Panc1 (cell line): ENCODE measurements around the gene LRIT3. TPM values are rescaled to one million over a fixed set of nuclear protein-coding genes. Genes with fewer than 3 reads are reported as not detected.

Experiments used
- ATAC-seq: fragments of 200-7000 bp; cut with Tn5 transposase; 2 replicates; pipeline ENCODE4 v1.9.1; 2020; ENCODE audit warnings: mild to moderate bottlenecking, moderate library complexity
- BruUV-seq: library from RNA; stranded (reverse); fragments of 400-500 nt; replicated peaks from 2 replicates; lab custom pipeline; 2021; lab: Mats Ljungman, UMichigan
- CTCF ChIA-PET: fragments of 300-600 bp; sonication (Branson Sonifier 250); formaldehyde crosslinking; loops from one replicate; lab custom pipeline; 2022; ENCODE audit warnings: antibody characterized with exemption; lab: Charles Lee
- POLR2A ChIA-PET: fragments of 300-600 bp; sonication (Branson Sonifier 250); formaldehyde crosslinking; loops from one replicate; lab custom pipeline; 2022; ENCODE audit warnings: antibody characterized with exemption; lab: Charles Lee
- DNase-seq: peaks from one replicate; pipeline ENCODE4 v3.0.0-alpha.2; 2010; ENCODE audit warnings: low read depth, low spot score
- H3K27ac ChIP-seq: 2 replicates; pipeline ENCODE4 v1.5.1; 2011; ENCODE audit warnings: mild to moderate bottlenecking, low read length, inconsistent platforms
- H3K27me3 ChIP-seq: fragments of 200-500 bp; sonication (Bioruptor generic); 2 replicates; pipeline ENCODE4 v1.6.0; 2014; ENCODE audit warnings: low read length, inconsistent platforms; ENCODE audit not compliant: control insufficient read depth, insufficient read depth
- H3K36me3 ChIP-seq: fragments of 200-500 bp; sonication (Bioruptor generic); 2 replicates; pipeline ENCODE4 v1.5.1; 2014; ENCODE audit warnings: inconsistent platforms, mild to moderate bottlenecking, low read length, moderate library complexity; ENCODE audit not compliant: control insufficient read depth, insufficient read depth
- H3K4me1 ChIP-seq: 2 replicates; pipeline ENCODE4 v1.5.1; 2011; ENCODE audit warnings: inconsistent platforms, mild to moderate bottlenecking, low read length, moderate library complexity; ENCODE audit not compliant: control insufficient read depth, insufficient read depth
- H3K4me3 ChIP-seq, 2 experiments: 2 replicates each; pipeline ENCODE4 v1.5.1; 2011 to 2012; ENCODE audit warnings: low read depth in 2 of 2, low read length in 2 of 2, mild to moderate bottlenecking in 2 of 2, inconsistent platforms in 1 of 2, moderate library complexity in 1 of 2
- H3K9me3 ChIP-seq: fragments of 200-500 bp; sonication (Bioruptor generic); 2 replicates; pipeline ENCODE4 v1.5.1; 2014; ENCODE audit warnings: low read depth, mild to moderate bottlenecking, inconsistent platforms, low read length, moderate library complexity; ENCODE audit not compliant: control insufficient read depth, insufficient read depth
- POLR2AphosphoS5 ChIP-seq: IDR thresholded peaks from 2 replicates; pipeline ENCODE4 v1.6.1; 2012; ENCODE audit warnings: mild to moderate bottlenecking, low read depth, low read length, moderate library complexity
- SIN3A ChIP-seq: IDR thresholded peaks from 2 replicates; pipeline ENCODE4 v1.6.1; 2012; ENCODE audit warnings: low read depth, mild to moderate bottlenecking, low read length, moderate library complexity, borderline replicate concordance; ENCODE audit not compliant: insufficient read depth
- TCF7L2 ChIP-seq: IDR thresholded peaks from 2 replicates; pipeline ENCODE4 v1.6.1; 2011; ENCODE audit warnings: mild to moderate bottlenecking, low read depth, low read length, inconsistent platforms
- in situ Hi-C: cut with HindIII; loops from 2 replicates; pipeline ENCODE4 v1.10.0; 2016; ENCODE audit warnings: low sequenced_read_pairs, low pct_unique_long_range_greater_than_20kb
- intact Hi-C: fragments of 100-400 bp; cut with micrococcal nuclease; formaldehyde crosslinking; loops from one replicate; pipeline ENCODE4 v1.10.0; 2022; ENCODE audit not compliant: unreplicated experiment
- total RNA-seq: library from RNA; stranded (reverse); gene quantifications from one replicate; pipeline ENCODE4 v1.2.1, GENCODE V29; 2021; ENCODE audit not compliant: unreplicated experiment
- TF ChIP-seq, protein P1 (sequence below), 2 experiments: IDR thresholded peaks; 2 replicates each; pipeline ENCODE4 v1.6.1; 2011 to 2012; ENCODE audit warnings: low read depth in 2 of 2, control low read depth in 1 of 2, low read length in 1 of 2, mild to moderate bottlenecking in 1 of 2, moderate library complexity in 1 of 2; ENCODE audit not compliant: insufficient read depth in 1 of 2
- TF ChIP-seq, protein P2 (sequence below): fragments of 450-650 bp; IDR thresholded peaks from 2 replicates; pipeline ENCODE4 v1.5.1; 2017; ENCODE audit warnings: mild to moderate bottlenecking

Gene LRIT3
- total RNA-seq, 1 experiment from 2014 or later, result 0.05 TPM

DNA sequence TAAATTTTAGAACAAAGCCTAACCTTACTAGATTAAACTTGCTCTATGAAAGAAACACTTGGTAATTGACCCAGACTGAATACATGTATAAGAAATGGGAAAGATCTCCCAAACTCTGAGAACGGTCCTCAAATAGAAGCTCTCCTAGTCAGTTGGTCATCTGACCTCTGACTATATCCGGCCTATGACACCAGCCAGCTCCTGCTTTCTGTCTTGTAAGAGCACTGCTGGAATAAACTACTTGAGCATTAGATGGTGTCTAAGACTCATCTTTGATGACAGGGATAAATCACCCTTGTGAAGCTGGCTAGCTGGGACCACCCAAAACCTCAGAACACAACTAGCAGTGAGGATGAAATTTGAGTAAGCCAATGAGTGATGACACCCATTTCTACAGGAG is 24.2 kb downstream of the LRIT3 start:
- ATAC-seq (no peak), DNase-seq (no peak)
- Histone ChIP-seq H3K27ac (no peak overlapping the region), H3K9me3 (no peaks in the 10 kb centered on the region), H3K4me1 (no peaks in the 10 kb centered on the region), H3K4me3 (no peak overlapping the region), H3K36me3 (no peaks in the 10 kb centered on the region), H3K27me3 (no peaks in the 10 kb centered on the region)
- TF ChIP-seq, protein P1, sequence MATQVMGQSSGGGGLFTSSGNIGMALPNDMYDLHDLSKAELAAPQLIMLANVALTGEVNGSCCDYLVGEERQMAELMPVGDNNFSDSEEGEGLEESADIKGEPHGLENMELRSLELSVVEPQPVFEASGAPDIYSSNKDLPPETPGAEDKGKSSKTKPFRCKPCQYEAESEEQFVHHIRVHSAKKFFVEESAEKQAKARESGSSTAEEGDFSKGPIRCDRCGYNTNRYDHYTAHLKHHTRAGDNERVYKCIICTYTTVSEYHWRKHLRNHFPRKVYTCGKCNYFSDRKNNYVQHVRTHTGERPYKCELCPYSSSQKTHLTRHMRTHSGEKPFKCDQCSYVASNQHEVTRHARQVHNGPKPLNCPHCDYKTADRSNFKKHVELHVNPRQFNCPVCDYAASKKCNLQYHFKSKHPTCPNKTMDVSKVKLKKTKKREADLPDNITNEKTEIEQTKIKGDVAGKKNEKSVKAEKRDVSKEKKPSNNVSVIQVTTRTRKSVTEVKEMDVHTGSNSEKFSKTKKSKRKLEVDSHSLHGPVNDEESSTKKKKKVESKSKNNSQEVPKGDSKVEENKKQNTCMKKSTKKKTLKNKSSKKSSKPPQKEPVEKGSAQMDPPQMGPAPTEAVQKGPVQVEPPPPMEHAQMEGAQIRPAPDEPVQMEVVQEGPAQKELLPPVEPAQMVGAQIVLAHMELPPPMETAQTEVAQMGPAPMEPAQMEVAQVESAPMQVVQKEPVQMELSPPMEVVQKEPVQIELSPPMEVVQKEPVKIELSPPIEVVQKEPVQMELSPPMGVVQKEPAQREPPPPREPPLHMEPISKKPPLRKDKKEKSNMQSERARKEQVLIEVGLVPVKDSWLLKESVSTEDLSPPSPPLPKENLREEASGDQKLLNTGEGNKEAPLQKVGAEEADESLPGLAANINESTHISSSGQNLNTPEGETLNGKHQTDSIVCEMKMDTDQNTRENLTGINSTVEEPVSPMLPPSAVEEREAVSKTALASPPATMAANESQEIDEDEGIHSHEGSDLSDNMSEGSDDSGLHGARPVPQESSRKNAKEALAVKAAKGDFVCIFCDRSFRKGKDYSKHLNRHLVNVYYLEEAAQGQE (IDR thresholded peaks at IDR 0.05; ENCODE audit: insufficient read depth in 1 of 2, low read depth in 2 of 2, low read length in 1 of 2), result no peak
- TF ChIP-seq POLR2AphosphoS5 (no peak), SIN3A (no peak)
- TF ChIP-seq, protein P2, sequence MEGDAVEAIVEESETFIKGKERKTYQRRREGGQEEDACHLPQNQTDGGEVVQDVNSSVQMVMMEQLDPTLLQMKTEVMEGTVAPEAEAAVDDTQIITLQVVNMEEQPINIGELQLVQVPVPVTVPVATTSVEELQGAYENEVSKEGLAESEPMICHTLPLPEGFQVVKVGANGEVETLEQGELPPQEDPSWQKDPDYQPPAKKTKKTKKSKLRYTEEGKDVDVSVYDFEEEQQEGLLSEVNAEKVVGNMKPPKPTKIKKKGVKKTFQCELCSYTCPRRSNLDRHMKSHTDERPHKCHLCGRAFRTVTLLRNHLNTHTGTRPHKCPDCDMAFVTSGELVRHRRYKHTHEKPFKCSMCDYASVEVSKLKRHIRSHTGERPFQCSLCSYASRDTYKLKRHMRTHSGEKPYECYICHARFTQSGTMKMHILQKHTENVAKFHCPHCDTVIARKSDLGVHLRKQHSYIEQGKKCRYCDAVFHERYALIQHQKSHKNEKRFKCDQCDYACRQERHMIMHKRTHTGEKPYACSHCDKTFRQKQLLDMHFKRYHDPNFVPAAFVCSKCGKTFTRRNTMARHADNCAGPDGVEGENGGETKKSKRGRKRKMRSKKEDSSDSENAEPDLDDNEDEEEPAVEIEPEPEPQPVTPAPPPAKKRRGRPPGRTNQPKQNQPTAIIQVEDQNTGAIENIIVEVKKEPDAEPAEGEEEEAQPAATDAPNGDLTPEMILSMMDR, result no peak
- in situ Hi-C loops, result no loop called here
- ChIA-PET CTCF (no interaction called here), POLR2A (no interaction called here)
- no TSS peak for BruUV-seq
- intact Hi-C loops, result no loop called here

DNA sequence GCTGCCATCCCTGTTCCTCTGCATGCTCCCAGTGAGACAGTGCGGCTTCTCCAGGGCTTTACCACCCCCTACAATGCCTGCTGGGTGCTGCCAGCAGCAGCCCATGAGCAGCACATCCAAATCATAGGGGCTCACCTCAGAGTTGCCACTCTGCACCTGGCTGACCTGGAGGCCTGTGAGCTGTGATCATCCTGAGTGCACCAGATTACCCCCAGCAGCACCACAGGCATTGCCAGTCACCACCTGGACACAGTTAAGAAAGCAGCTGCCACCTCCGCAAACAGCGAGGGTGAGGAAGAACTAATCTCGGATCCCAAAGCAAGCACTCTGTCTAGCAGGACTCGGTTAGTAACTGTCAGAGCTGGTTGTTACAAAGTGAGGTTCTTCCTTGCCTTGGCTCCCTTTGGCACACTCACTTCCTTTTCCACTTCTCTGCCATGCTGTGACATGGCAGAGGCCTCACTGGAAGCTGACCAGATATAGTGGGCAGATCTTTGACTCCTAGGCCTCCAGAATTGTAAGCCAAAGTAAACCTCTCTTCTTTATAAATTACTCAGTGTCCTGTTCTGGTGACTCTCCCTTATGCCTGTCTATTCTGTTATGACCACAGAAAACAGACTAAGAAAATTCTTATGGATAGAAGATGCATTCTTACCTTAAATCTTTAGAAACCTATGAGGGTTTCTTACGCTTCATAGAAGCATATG is 25.2 kb downstream of the LRIT3 start:
- H3K4me1 ChIP-seq, result no peaks in the 10 kb centered on the region
- TF ChIP-seq TCF7L2, result no peak
- H3K9me3 ChIP-seq, result no peaks in the 10 kb centered on the region
- no peak overlapping the region for H3K27ac ChIP-seq
- in situ Hi-C loops, result no loop called here
- ATAC-seq, result no peak
- intact Hi-C loops, result no loop called here
- POLR2A ChIA-PET, result no interaction called here
- H3K36me3 ChIP-seq, result no peaks in the 10 kb centered on the region
- no TSS peak for BruUV-seq
- CTCF ChIA-PET, result no interaction called here
- no peaks in the 10 kb centered on the region for H3K27me3 ChIP-seq
- no peak overlapping the region for H3K4me3 ChIP-seq
- DNase-seq, result no peak

DNA sequence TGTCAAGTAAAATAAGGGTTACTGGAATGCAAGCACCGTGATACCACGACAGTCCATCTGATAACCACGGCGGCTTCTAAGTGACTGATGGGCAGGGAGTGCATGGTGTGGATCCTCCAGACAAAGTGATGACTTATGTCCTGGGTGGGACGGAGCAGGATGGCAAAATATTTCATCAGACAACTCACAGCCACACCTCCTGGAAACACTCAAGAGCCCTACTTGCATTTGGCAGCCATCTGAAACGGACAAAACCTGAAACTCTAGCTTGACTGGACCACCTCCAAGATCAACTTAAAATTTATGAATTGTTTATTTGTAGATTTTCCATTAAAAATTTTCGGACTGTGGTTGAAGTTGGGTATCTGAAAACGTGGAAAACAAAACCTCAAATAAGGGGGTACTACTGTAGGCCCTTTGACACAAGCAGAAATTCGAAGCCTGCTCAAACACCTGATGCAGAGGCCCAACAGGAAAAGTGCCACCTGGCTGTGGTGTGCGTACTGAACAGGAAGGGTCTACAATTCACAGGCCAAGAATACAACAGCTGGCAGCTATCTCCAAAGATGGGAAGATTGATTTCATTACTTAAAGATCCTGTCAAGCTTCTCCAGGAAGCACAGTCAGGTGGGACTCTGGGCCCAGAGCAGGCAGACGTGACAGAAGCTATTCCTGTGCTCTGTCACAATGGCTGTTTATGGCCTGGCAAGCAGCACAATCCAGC is 26.0 kb downstream of the LRIT3 start:
- no peak for DNase-seq
- TF ChIP-seq SIN3A, result no peak
- TF ChIP-seq TCF7L2, result no peak
- TF ChIP-seq, protein P1 (IDR thresholded peaks at IDR 0.05; ENCODE audit: insufficient read depth in 1 of 2, low read depth in 2 of 2, low read length in 1 of 2), result no peak
- TF ChIP-seq, protein P2, result no peak
- no peak for TF ChIP-seq POLR2AphosphoS5
- Histone ChIP-seq H3K36me3 (no peaks in the 10 kb centered on the region), H3K4me3 (no peak overlapping the region), H3K27ac (no peak overlapping the region), H3K4me1 (no peaks in the 10 kb centered on the region), H3K27me3 (no peaks in the 10 kb centered on the region), H3K9me3 (no peaks in the 10 kb centered on the region)
- intact Hi-C loops, result no loop called here
- ChIA-PET CTCF (interaction anchor here (0.6 kb wide), 1 partner anchor 10 kb away, joined by 4 read pairs; no protein-coding TSS in a partner anchor), POLR2A (no interaction called here)
- BruUV-seq, result no TSS peak
- in situ Hi-C loops, result no loop called here
- ATAC-seq, result no peak
